CMK (cell line): ENCODE results near the gene PLB1.
"Not testable (repeated sequence)": the region's sequence is repeated elsewhere in the genome, so short reads cannot be mapped to it uniquely, and the experiment has no call there.

Experiments
- DNase-seq: peaks from one replicate; pipeline ENCODE4 v3.0.0-alpha.2; 2010; ENCODE audit warnings: low read depth

The PLB1 gene

GRCh38 chr2:28533044-28533680 lies 37.3 kb downstream of the PLB1 start:
- DNase-seq = no peak

- DNase-seq = no peak
Measured at GRCh38 chr2:28534817-28535216, 39.0 kb downstream of the PLB1 start.

GRCh38 chr2:28538134-28538533 lies 42.3 kb downstream of the PLB1 start:
- DNase-seq = no peak

- no peak for DNase-seq
Measured at GRCh38 chr2:28538652-28539051, 42.8 kb downstream of the PLB1 start.

DNA sequence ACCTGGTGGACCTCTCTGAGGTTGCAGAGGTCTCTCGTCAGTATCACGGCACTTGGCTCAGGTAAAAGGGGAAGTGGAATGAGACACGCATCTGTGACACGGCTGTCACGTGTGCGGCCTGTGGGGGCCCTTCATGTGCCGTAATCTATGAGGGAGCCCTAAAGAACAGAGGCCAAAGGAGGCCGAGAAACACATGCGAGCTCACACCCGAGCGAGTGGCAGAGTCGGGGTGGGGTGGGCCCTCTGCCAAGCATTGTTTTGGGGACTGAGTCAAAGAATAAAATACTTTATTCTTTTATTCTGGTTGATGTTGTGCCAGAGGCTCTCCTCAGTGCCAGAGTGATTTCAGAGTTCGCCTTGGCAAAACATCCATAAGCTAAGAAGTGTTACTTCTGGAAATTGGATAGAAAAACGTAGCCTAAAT lies 43.3 kb downstream of the PLB1 start:
- DNase-seq = no peak

GRCh38 chr2:28543316-28544035 lies 47.6 kb downstream of the PLB1 start:
- no peak for DNase-seq

DNA sequence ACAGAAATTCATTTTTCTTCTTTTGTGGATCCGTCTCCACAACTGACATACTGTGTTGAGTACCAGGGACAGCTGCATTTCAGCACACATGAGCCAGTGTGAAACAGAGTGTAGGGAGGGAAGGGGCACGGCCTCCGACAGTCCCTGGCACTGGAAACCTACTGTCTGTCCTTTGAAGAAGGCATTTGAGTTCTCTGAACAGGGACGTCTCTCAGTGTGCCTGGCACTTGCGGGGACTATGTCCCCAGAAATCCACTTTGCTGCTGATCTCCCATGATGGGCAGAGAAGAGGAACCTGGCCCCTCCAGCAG lies 48.1 kb downstream of the PLB1 start:
- no peak for DNase-seq

DNA sequence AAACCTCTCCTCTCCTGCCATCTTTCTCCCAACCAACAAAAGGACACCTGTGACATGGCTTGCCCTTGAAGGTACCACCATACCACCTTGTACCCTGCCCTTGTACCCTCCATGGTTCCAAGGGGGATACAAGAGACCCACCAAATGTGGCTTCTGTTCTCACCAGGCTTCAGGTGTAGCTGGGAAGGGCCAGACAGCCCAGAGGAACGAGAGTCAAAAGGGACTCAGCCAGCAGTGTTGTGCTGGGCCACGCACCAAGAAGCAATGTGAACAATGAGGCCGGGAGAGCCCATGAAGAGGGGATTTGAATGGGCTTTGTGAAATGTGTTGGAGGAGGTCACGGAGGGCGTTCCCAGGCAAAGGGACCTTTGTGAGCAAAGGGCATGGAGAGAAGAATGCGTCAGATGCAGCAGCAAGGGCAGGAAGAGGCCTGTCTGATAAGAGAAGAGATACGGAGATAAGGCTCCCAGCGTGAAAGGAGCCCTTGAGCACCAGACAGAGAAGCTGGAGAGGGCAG lies 48.6 kb downstream of the PLB1 start:
- DNase-seq = no peak

DNA sequence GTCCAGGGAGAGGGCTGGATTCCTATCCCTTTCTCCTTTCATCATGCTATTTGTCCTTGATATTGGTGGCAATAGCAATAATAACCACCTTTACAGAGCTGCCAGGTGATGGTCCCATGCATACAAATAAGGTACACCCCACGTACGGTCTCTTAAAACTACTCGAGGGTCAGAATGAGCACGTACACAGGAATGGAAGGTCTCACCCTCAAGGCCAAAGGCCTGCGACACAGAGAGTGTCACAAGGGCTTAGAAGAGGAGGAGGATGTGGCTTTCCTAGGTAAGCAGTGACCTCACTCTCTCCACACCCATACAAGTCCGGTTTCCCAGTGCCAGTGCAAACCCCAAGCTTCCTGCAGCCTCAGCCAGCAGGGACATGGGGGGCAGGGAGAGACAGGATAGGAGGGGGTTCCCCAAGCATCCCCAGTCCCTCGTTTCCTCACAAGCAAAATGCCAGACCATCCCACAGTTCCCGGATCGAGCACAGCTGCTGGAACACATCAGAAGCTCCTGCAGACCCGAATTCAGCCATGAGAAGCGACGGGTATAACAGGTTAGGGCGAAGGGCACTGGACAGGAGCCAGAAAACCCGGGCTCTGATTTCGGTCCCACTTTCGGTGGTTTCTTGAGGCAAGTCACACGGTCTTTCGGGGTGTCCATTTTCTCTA lies 49.2 kb downstream of the PLB1 start:
- no peak for DNase-seq

DNA sequence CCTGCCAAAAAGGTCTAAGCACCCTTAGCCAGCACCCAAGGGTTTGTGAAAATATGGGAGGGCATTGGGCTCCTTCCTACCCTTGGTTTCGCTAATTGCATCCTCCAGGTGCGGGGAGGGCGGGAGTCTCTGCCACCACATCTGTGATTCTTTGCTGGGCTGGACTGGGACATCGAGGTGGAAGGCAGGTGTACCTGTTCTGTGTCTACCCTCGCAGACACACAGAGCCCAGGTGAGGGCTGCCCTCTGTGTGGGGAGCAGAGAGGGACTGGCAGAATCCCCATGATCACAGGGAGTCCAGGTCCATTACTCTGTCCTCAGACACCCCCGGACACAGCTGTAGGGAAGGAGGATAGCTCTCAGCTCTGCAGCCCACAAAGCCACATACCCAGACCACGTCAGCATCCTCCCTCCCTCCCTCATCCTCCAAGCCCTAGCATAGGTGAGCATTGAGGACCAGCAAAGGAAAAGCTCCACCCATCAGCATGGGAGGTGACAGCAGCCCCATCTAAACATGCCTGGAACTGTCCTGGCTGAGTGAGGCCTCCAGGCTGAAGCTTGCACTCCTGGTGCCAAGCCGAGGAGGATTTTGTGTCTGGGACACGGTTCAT lies 49.8 kb downstream of the PLB1 start:
- DNase-seq = no peak

DNA sequence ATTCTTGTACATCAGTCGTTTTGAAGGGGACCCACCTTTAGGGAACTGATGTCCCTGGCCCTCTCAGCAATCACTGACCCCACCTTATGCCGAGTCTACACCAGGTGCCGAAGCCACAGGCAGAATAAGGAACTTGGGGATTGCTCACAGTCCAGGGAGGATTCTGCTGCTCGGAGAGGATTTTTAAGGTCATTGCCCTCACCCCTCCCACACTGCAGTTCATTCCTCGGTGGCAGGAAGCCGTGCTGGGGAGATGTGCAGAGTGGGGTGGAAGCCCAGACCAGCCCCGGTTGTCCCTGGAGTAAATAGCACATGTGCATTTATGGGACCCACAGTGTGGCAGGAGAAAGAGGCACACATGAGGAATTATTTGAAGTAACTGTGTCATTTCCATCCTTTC lies 50.4 kb downstream of the PLB1 start:
- DNase-seq = no peak

DNA sequence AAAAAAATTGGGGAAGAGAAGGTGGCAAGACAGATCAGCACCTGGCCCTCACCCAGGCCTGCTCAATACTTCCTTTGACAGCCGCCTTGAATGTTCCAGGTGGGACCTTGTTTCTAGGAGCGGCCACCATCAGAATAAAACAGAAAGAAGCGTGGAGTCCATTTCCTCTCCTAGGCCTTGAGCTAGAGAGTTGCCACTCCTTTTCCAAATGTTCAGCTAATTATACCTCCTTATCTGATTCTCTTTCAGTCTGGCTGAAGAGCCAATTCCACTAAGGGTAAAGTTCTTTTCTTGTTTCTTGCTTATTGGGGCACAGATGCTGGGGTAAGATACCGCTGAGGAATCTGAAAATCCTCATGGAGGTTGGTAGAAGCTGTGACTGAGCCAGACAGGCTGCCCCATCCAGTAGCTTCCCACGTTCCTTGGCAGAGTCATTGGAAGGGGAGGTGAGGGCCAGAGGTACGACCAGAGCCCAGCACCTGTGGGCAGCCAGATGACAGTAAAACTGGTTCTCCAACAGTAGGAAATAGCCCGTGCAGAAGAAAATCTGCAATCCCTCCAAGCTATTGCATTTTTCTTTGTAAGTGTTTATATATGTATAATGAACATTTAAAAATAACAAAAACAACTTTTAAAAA lies 51.5 kb downstream of the PLB1 start:
- no peak for DNase-seq

DNA sequence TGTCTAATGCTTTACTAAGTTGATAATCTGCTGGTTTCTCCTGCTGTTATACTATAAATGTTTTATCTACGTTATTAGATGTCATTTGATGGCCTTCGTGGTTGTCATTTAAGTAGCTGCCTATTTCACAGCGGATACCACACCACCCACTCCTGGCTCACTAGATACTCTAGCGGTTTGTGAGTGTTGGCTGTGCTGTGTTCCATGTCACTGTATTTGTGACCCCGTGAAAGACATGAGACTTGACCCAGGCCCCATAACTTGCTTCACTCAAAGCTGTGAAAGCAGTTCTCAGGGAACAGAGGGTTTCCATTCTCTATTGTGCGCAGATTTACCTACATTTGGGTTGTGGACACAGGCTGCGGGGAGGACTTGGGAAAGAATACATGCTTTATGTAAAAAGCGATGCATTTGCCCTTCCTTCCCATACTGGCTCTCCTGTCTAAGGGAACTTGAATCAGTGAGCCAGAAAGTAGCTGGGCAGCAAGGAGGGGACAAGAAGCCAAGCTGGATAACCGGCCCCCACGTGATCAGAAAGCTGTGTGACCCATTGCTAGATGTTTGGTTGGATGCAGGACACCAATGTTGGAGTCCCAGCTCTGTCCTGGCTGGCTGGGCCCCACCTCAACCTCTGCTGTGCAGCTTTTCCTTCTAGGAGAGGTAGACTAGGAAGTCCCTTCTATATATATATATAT lies 52.2 kb downstream of the PLB1 start:
- no peak for DNase-seq

- DNase-seq = not testable (repeated sequence)
Measured at GRCh38 chr2:28550345-28550744, 54.5 kb downstream of the PLB1 start.

GRCh38 chr2:28552045-28552823 lies 56.4 kb downstream of the PLB1 start:
- DNase-seq = no peak

DNA sequence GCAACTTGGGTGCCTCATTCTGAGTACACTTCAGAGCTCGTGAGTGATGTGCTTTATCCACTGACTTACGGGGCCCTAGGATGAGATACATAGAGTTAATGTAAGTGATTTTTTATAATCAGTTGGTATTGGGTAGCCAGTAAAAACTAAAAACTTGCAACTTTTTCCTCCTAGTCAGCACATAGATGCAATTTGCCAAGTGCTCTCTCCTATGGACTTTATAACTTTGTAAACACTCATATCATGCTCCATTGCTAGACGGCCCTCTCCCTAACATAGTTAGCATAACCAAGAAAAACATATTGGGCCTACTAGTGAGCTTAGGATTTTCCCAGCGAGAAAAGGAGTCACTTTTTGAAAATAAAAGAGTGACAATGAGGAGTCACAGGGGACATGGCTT lies 60.4 kb downstream of the PLB1 start:
- DNase-seq = no peak

DNA sequence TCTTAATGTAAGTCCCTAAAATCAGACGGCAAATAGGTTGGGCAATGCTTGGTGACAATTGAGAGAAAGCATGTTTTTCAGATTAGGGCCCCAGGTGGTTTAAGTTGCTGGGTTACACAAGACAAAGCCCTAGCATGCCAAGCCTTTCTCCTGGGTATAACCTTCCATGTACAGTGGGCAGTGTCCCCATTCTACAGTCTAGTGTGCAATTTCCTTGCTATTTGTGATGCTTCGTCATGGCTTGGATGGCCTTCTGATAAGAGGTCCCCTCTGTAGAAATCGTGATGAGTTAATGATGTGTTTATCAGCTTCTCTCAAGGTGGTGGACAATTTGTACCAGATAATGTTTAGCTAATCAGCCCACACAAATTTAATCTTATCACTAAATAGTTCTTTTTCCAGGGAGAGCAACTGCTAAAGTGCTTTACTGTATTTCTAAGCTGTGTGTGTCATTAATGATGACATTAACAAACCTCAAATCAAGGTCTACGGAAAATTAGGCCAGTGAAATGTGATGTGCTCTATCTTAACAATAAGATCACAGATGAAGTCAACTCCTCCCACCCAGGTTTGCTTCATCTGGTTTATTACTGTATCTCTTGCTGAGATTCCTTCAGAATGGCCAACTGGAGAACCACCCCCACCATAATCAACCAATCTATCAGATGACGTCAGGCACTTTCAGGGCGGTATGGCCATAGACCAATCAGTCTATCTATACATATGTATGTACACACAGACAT lies 61.7 kb downstream of the PLB1 start:
- DNase-seq = no peak

DNA sequence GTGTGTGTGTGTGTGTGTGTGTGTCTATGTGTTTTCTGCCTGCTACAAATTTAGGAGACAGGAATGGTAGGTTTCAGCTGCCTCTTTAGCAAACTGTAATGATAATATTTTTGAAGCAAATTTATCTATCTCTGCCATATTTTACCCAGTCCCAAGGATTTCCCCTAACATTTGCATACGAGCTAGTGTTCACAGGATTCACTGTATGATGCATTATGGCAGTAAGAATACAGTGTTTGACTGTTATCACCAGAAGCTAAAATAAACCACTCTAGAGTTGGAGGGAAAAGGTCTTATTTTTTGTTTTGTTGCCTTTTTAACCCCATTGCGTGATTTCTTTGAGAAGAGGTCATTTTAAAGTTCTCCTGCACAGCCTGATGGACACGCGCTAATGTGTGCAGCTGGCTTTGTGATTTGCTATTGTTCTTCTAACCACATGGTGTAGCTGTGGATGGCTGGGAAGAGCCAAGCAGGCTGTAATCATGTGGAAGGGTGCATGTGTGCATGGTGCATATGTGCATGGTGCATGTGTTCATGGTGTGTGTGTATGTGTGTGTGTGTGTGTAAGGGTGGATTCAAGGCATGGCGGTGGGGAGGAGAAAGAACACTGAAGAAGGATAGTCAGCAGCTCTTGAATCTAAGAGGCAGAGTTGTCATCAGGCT lies 62.4 kb downstream of the PLB1 start:
- no peak for DNase-seq

DNA sequence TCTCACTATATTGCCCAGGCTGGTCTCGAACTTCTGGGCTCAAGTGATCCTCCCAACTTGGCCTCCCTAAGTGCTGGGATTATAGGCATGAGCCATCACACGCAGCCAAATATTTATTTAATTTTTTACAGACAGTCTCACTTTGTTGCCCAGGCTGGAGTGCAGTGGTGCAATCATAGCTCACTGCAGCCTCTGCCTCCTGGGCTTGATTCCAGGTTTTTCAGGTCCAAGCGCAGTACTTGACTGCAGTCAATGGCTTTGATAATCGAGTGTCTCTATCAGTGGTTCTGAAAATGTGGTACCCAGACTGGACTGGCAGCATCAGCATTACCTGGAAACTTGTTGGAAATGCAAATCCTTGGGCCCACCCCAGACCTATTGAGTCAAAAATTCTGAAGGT lies 63.1 kb downstream of the PLB1 start:
- DNase-seq = no peak

GRCh38 chr2:28563869-28564268 lies 68.0 kb downstream of the PLB1 start:
- DNase-seq = no peak
